Parietal lobe (tissue), 1 donor: Measurements from ENCODE around the gene PRH2. TPM values are rescaled to one million over a fixed set of nuclear protein-coding genes. Genes with fewer than 3 reads are reported as not detected.

Source experiments
- total RNA-seq: library from RNA; depleted of rRNA; stranded (reverse); fragments of >200 nt; gene quantifications from one replicate; pipeline ENCODE4 v1.2.3, GENCODE V29; 2014

PRH2 gene
- 2.8 TPM for total RNA-seq

GRCh38 chr12:10928746-10929286 lies at the start of gene PRH2:
Gene PRH2, plus strand, starts transcription at chr12:10929236. Its CDS starts 38 bp downstream, at chr12:10929274.

GRCh38 chr12:10884086-10884725 lies 44.8 kb upstream of the PRH2 start, which contains the start of gene PRH1:
Gene PRH1, minus strand, starts transcription at chr12:10884255. Its CDS starts 38 bp downstream, at chr12:10884217.

DNA sequence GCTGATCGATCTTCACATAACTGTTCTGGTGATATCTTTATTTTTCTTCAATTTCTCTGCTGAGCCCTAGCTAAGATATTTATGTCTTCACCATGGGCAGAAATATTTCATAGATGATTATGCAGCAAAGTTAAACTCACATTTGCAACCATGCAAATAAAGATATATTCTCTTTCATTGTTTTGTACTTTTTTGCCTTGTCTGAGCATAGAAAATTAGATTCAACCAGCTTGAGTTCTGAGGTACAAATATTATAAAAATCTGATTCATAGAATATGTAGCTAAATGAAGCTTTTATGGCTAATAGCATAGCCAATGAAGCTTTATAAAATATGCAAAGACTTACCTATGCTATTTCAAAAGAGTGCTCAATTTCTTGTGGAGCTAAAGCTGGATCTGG lies 19.6 kb upstream of the PRH2 start, which contains the start of gene TAS2R13:
TSS of gene TAS2R13 (minus strand) at position 101 of the 400 bp plus-strand sequence. CDS start 264 bp downstream, outside the sequence.

GRCh38 chr12:10939163-10939562 lies 10.1 kb downstream of the PRH2 start, which contains the start of gene TAS2R14:
Gene TAS2R14, minus strand, starts transcription at chr12:10939263. Its CDS starts 56 bp downstream, at chr12:10939207.

Other genes with a start within 250 kb of the PRH2 start
- gene YBX3, start 205.9 kb upstream of the PRH2 start, total RNA-seq = 7.5 TPM
- gene TAS2R7, start 126.6 kb upstream of the PRH2 start, total RNA-seq = 0.94 TPM
- 2.5 TPM for gene TAS2R8, start 122.0 kb upstream of the PRH2 start, total RNA-seq
- gene TAS2R9, start 119.1 kb upstream of the PRH2 start, total RNA-seq = 2.8 TPM
- gene TAS2R10, start 102.9 kb upstream of the PRH2 start, total RNA-seq = 15.0 TPM
- 13.5 TPM for gene PRR4, start 79.8 kb upstream of the PRH2 start, total RNA-seq
- gene PRH1, start 45.0 kb upstream of the PRH2 start, total RNA-seq = 159 TPM
- 25.0 TPM for gene TAS2R13, start 19.7 kb upstream of the PRH2 start, total RNA-seq
- gene TAS2R14, start 10.0 kb downstream of the PRH2 start, total RNA-seq = 30.4 TPM
- gene TAS2R50, start 57.7 kb downstream of the PRH2 start, total RNA-seq = 26.3 TPM
- gene TAS2R20, start 69.1 kb downstream of the PRH2 start, total RNA-seq = 26.0 TPM
- gene TAS2R19, start 93.4 kb downstream of the PRH2 start, total RNA-seq = 41.9 TPM
- gene TAS2R31, start 102.2 kb downstream of the PRH2 start, total RNA-seq = 46.6 TPM
- 14.4 TPM for gene TAS2R46, start 133.1 kb downstream of the PRH2 start, total RNA-seq
- 31.9 TPM for gene TAS2R43, start 163.1 kb downstream of the PRH2 start, total RNA-seq
- gene TAS2R30, start 205.4 kb downstream of the PRH2 start, total RNA-seq = 55.7 TPM
- gene SMIM10L1, start 242.0 kb downstream of the PRH2 start, total RNA-seq = 9.7 TPM